Smooth muscle cell (in vitro differentiated cells): ENCODE data around the gene ABHD17C. TPM values are rescaled to one million over a fixed set of nuclear protein-coding genes. Genes with fewer than 3 reads are reported as not detected.

ENCODE experiments used
- DNase-seq: peaks from one replicate; lab custom pipeline; 2025; ENCODE audit not compliant: unreplicated experiment; lab: John Stamatoyannopoulos, UW
- H2AFZ ChIP-seq: fragments of 200-600 bp; sonication (generic); 2 replicates; pipeline ENCODE4 v1.6.0; 2016; ENCODE audit warnings: antibody characterized with exemption, low read depth, mild to moderate bottlenecking
- H3F3A ChIP-seq: fragments of 200-600 bp; sonication (generic); 2 replicates; pipeline ENCODE4 v1.6.0; 2017; ENCODE audit warnings: antibody characterized with exemption, low read depth
- H3K27ac ChIP-seq: fragments of 200-600 bp; sonication (generic); 2 replicates; pipeline ENCODE4 v1.5.1; 2016; ENCODE audit warnings: low read depth, mild to moderate bottlenecking
- H3K27me3 ChIP-seq: fragments of 200-600 bp; sonication (generic); 2 replicates; pipeline ENCODE4 v1.6.1; 2016; ENCODE audit warnings: low read depth, mild to moderate bottlenecking
- H3K36me3 ChIP-seq: fragments of 200-600 bp; sonication (generic); 2 replicates; pipeline ENCODE4 v1.5.1; 2016; ENCODE audit warnings: low read depth
- H3K4me1 ChIP-seq: fragments of 200-600 bp; sonication (generic); 2 replicates; pipeline ENCODE4 v1.5.1; 2016; ENCODE audit warnings: low read depth
- H3K4me2 ChIP-seq: fragments of 200-600 bp; sonication (generic); 2 replicates; pipeline ENCODE4 v1.6.0; 2016; ENCODE audit warnings: mild to moderate bottlenecking
- H3K4me3 ChIP-seq: fragments of 200-600 bp; sonication (generic); 2 replicates; pipeline ENCODE4 v1.5.1; 2016; ENCODE audit warnings: mild to moderate bottlenecking
- H3K79me2 ChIP-seq: fragments of 200-600 bp; sonication (generic); 2 replicates; pipeline ENCODE4 v1.6.0; 2016; ENCODE audit warnings: low read depth, mild to moderate bottlenecking
- H3K9ac ChIP-seq: fragments of 200-600 bp; sonication (generic); 2 replicates; pipeline ENCODE4 v1.6.0; 2016; ENCODE audit warnings: low read depth
- H3K9me3 ChIP-seq: fragments of 200-600 bp; sonication (generic); replicated peaks from 2 replicates; pipeline ENCODE4 v1.5.1; 2016; ENCODE audit warnings: low read depth
- H4K20me1 ChIP-seq: fragments of 200-600 bp; sonication (generic); 2 replicates; pipeline ENCODE4 v1.6.0; 2016; ENCODE audit warnings: low read depth
- WGBS: methylation state at CpG from one replicate; pipeline ENCODE4 v1.1.7; 2016; ENCODE audit warnings: low lambda C conversion rate; 5-methylcytosine and 5-hydroxymethylcytosine counted together
- polyA plus RNA-seq: library from polyadenylated mRNA; unstranded; fragments of >200 nt; fragmentation: Nextera tagmentation; extraction: Ambion mirVana; gene quantifications from 2 replicates; pipeline ENCODE4 v1.2.1, GENCODE V29; 2016
- total RNA-seq: library from RNA; depleted of rRNA; stranded (reverse); fragments of >200 nt; gene quantifications from 2 replicates; pipeline ENCODE4 v1.2.3, GENCODE V29; 2014
- TF ChIP-seq, protein P1 (sequence below): fragments of 200-600 bp; sonication (generic); IDR thresholded peaks from 2 replicates; pipeline ENCODE4 v1.5.1; 2017; ENCODE audit warnings: borderline replicate concordance, mild to moderate bottlenecking, antibody characterized with exemption; ENCODE audit not compliant: insufficient read depth, poor library complexity, severe bottlenecking

The ABHD17C gene
- total and polyA plus RNA-seq, 2 experiments from 2014 or later: 3.1 to 4.1 TPM

DNA sequence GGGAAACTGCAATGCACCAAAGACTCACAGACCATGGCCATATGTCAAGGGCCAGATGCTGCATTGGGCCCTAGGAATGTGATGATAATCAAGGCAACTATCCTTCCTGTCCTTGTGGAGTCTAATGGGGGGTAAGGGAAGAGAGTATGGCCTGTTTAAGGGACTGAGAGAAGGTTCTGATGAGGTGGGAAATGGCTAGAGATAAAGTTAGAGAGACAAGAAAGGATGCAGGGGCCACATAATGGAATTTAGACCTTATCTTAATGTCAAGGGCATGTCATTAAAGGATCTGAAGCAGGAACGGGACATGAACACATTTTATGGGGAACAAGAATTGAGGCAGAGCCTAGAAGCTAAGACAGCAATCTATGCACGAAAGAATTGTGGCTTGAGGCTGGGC, 30.0 kb upstream of the ABHD17C start:
- DNase-seq: no peak

DNA sequence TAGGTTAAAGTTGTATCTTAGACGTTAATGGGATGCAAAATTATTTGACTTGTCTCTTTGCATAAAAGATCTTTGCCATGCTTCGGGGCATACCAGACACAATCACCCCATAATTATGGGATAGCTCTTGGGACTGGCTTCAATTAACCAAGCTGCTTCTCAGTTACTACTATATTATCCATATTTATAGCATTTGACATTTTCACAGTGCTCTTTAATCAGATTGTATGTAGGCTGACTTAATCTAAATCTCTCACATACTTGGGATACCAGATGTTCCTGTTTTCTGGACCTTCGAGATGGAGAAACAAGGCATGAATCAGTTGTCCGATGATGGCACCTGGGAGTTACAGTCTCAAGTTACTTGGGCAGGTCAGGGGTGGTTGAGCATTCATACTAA, 27.2 kb upstream of the ABHD17C start:
- no peaks in the 10 kb centered on the region for H3K36me3 ChIP-seq
- no peak overlapping the region for H3K27ac ChIP-seq
- no peak for DNase-seq
- H3K79me2 ChIP-seq: no peaks in the 10 kb centered on the region
- H3K4me1 ChIP-seq: no peaks in the 10 kb centered on the region
- H3K4me3 ChIP-seq: no peak overlapping the region
- 83% methylated on average over 4 of the region's 4 CpGs for WGBS
- no peaks in the 10 kb centered on the region for H3K27me3 ChIP-seq
- H3F3A ChIP-seq: no peaks in the 10 kb centered on the region
- H3K9me3 ChIP-seq: no peaks in the 10 kb centered on the region
- no peak overlapping the region for H3K4me2 ChIP-seq
- H4K20me1 ChIP-seq: no peaks in the 10 kb centered on the region
- TF ChIP-seq, protein P1, sequence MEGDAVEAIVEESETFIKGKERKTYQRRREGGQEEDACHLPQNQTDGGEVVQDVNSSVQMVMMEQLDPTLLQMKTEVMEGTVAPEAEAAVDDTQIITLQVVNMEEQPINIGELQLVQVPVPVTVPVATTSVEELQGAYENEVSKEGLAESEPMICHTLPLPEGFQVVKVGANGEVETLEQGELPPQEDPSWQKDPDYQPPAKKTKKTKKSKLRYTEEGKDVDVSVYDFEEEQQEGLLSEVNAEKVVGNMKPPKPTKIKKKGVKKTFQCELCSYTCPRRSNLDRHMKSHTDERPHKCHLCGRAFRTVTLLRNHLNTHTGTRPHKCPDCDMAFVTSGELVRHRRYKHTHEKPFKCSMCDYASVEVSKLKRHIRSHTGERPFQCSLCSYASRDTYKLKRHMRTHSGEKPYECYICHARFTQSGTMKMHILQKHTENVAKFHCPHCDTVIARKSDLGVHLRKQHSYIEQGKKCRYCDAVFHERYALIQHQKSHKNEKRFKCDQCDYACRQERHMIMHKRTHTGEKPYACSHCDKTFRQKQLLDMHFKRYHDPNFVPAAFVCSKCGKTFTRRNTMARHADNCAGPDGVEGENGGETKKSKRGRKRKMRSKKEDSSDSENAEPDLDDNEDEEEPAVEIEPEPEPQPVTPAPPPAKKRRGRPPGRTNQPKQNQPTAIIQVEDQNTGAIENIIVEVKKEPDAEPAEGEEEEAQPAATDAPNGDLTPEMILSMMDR: no peak
- H3K9ac ChIP-seq: no peak overlapping the region
- H2AFZ ChIP-seq: no peak overlapping the region

More for the DNA sequence above, 30.0 kb upstream of the ABHD17C start:
- H4K20me1 ChIP-seq: no peaks in the 10 kb centered on the region
- no peak overlapping the region for H3K4me3 ChIP-seq
- no peaks in the 10 kb centered on the region for H3K79me2 ChIP-seq
- no peak overlapping the region for H3K4me2 ChIP-seq
- H3F3A ChIP-seq: no peaks in the 10 kb centered on the region
- H3K27me3 ChIP-seq: no peaks in the 10 kb centered on the region
- H3K9ac ChIP-seq: no peak overlapping the region
- TF ChIP-seq, protein P1: no peak
- H3K4me1 ChIP-seq: no peaks in the 10 kb centered on the region
- H2AFZ ChIP-seq: no peak overlapping the region
- H3K27ac ChIP-seq: no peak overlapping the region
- no peaks in the 10 kb centered on the region for H3K36me3 ChIP-seq
- H3K9me3 ChIP-seq: no peaks in the 10 kb centered on the region
- WGBS: 26% methylated on average over 2 of the region's 2 CpGs

DNA sequence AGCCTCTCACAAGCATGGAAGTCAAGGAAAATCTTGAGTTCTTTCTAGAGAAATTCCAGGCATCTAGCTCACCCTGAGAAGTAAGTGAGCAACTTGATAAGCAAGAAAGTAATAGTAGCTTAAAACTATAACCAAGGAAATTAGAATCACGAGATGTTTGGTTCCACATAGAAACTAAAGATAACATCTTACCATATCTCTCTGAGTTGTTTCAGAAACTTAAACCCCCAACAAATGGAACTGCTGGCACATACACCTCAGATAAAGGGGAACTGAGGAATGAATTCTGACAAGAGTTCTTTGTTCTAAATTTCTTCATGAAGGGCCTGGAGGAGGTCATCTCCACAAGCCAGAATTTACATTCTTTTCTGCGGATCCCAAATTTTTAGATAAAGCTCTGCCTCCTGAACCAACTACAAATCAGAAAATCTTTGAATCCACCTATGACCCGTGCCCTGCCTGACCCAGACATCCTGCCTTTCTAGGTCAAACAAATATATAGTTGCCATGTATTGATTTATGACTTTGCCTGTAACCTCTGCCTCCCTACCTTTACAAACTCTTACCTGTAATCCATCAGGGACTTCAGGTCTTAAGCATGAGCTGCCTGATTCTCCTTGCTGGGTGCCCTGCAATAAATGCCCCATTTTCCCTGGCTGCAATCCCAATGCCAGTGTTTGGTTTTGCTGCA, 26.4 kb upstream of the ABHD17C start:
- H3K36me3 ChIP-seq: no peaks in the 10 kb centered on the region
- no peak overlapping the region for H3K9ac ChIP-seq
- no peak overlapping the region for H3K27ac ChIP-seq
- no peak overlapping the region for H3K4me3 ChIP-seq
- no peak for DNase-seq
- no peaks in the 10 kb centered on the region for H3K4me1 ChIP-seq
- H3K27me3 ChIP-seq: no peaks in the 10 kb centered on the region
- H3F3A ChIP-seq: no peaks in the 10 kb centered on the region
- WGBS: 84% methylated on average over 3 of the region's 3 CpGs
- H3K9me3 ChIP-seq: no peaks in the 10 kb centered on the region
- H2AFZ ChIP-seq: no peak overlapping the region
- no peak overlapping the region for H3K4me2 ChIP-seq
- no peaks in the 10 kb centered on the region for H4K20me1 ChIP-seq
- H3K79me2 ChIP-seq: no peaks in the 10 kb centered on the region
- TF ChIP-seq, protein P1: no peak
